Upper lobe of right lung (tissue), 1 donor: ENCODE results near the gene PAIP1. TPM values are rescaled to one million over a fixed set of nuclear protein-coding genes. Genes with fewer than 3 reads are reported as not detected.

Source experiments
- ATAC-seq: fragments of 200-7000 bp; cut with Tn5 transposase; one replicate; pipeline ENCODE4 v1.9.1; 2020; ENCODE audit warnings: mild to moderate bottlenecking, moderate library complexity
- DNase-seq: peaks from one replicate; pipeline ENCODE4 v3.0.0-alpha.2; 2020
- H3K27ac ChIP-seq: fragments of 200-600 bp; one replicate; pipeline ENCODE4 v1.8.0; 2022
- H3K27me3 ChIP-seq: fragments of 200-600 bp; one replicate; pipeline ENCODE4 v1.8.0; 2022; ENCODE audit warnings: mild to moderate bottlenecking
- H3K36me3 ChIP-seq: fragments of 200-600 bp; one replicate; pipeline ENCODE4 v1.8.0; 2022
- H3K4me1 ChIP-seq: fragments of 200-600 bp; one replicate; pipeline ENCODE4 v1.8.0; 2022
- H3K4me3 ChIP-seq: fragments of 200-600 bp; one replicate; pipeline ENCODE4 v1.8.0; 2022; ENCODE audit warnings: mild to moderate bottlenecking
- H3K9me3 ChIP-seq: fragments of 200-600 bp; one replicate; pipeline ENCODE4 v1.8.0; 2022
- CTCF ChIP-seq: fragments of 200-600 bp; IDR thresholded peaks from one replicate; pipeline ENCODE4 v1.8.0; 2022; ENCODE audit warnings: antibody characterized with exemption
- intact Hi-C: fragments of 100-400 bp; cut with DNase I; formaldehyde crosslinking; loops from one replicate; pipeline ENCODE4 v1.11.0; 2022
- total RNA-seq: library from RNA; stranded (reverse); fragmentation: NEBNext Ultra II Directional; extraction: Animal tissue kit (Norgen Biotek cat#: 25700); gene quantifications from one replicate; pipeline ENCODE4 v1.2.1, GENCODE V29; 2021
- donor health status: DM: no; HTN: yes; CAD: no; lungs with severe emphysema.

PAIP1 gene
- total RNA-seq, 1 donor from 2014 or later, result 82.3 TPM

GRCh38 chr5:43572357-43572756 is 15.5 kb upstream of the PAIP1 start:
- no peak for DNase-seq
- H3K27ac ChIP-seq, result peak overlapping the region; percentile 2

GRCh38 chr5:43571237-43571636 is 14.4 kb upstream of the PAIP1 start:
- ATAC-seq (no peak), DNase-seq (no peak)
- no peak for TF ChIP-seq CTCF
- Histone ChIP-seq H3K4me1 (peaks cover 8% of the 10 kb centered on the region), H3K27ac (no peak overlapping the region), H3K4me3 (peak overlapping the region; percentile 6), H3K9me3 (no peaks in the 10 kb centered on the region), H3K36me3 (no peaks in the 10 kb centered on the region), H3K27me3 (no peaks in the 10 kb centered on the region)
- intact Hi-C loops, result no loop called here

More at GRCh38 chr5:43572357-43572756, 15.5 kb upstream of the PAIP1 start:
- intact Hi-C loops, result no loop called here
- Histone ChIP-seq H3K27me3 (no peaks in the 10 kb centered on the region), H3K36me3 (no peaks in the 10 kb centered on the region), H3K4me3 (no peak overlapping the region), H3K4me1 (peaks cover 8% of the 10 kb centered on the region), H3K9me3 (no peaks in the 10 kb centered on the region)
- ATAC-seq, result peak; percentile 39
- no peak for TF ChIP-seq CTCF

GRCh38 chr5:43570450-43571158 is 13.7 kb upstream of the PAIP1 start:
- Histone ChIP-seq H3K27me3 (no peaks in the 10 kb centered on the region), H3K27ac (no peak overlapping the region), H3K36me3 (no peaks in the 10 kb centered on the region), H3K9me3 (no peaks in the 10 kb centered on the region), H3K4me3 (peak overlapping the region; percentile 6), H3K4me1 (peaks cover 8% of the 10 kb centered on the region)
- ATAC-seq, result no peak
- no peak for TF ChIP-seq CTCF
- DNase-seq, result no peak
- intact Hi-C loops, result no loop called here

GRCh38 chr5:43569236-43569746 is 12.4 kb upstream of the PAIP1 start:
- ATAC-seq (no peak), DNase-seq (no peak)
- no peaks in the 10 kb centered on the region for H3K27me3 ChIP-seq
- H3K9me3 ChIP-seq, result no peaks in the 10 kb centered on the region
- peaks cover 8% of the 10 kb centered on the region for H3K4me1 ChIP-seq
- H3K36me3 ChIP-seq, result no peaks in the 10 kb centered on the region
- intact Hi-C loops, result no loop called here
- H3K4me3 ChIP-seq, result no peak overlapping the region
- TF ChIP-seq CTCF, result no peak
- no peak overlapping the region for H3K27ac ChIP-seq

- DNase-seq (no peak), ATAC-seq (no peak)
- H3K27ac ChIP-seq, result no peak overlapping the region
- H3K27me3 ChIP-seq, result no peaks in the 10 kb centered on the region
- peaks cover 8% of the 10 kb centered on the region for H3K4me1 ChIP-seq
- intact Hi-C loops, result no loop called here
- H3K9me3 ChIP-seq, result no peaks in the 10 kb centered on the region
- H3K4me3 ChIP-seq, result no peak overlapping the region
- H3K36me3 ChIP-seq, result no peaks in the 10 kb centered on the region
- TF ChIP-seq CTCF, result no peak
Observed at GRCh38 chr5:43567967-43568366, 11.1 kb upstream of the PAIP1 start.
